Measurements from ENCODE around the gene PTPRM. TPM values are rescaled to one million over a fixed set of nuclear protein-coding genes. Genes with fewer than 3 reads are reported as not detected.

PTPRM gene
- total and polyA plus RNA-seq, 2 donors (not counting 3 experiments of a cell fraction or from before 2014, with no cell fraction given): 37.4 to 43.7 TPM

- TF ChIP-seq CTCF (IDR thresholded peaks at IDR 0.05; ENCODE audit: extremely low read depth in 1 of 2, insufficient read depth in 1 of 2, low read depth in 1 of 2, low read length in 2 of 2) (no peak), MYC (IDR thresholded peaks at IDR 0.05; ENCODE audit: low read depth, low read length) (no peak), JUN (IDR thresholded peaks at IDR 0.05; ENCODE audit: borderline replicate concordance, insufficient read depth, insufficient read length, low read depth) (no peak), GATA2 (IDR thresholded peaks at IDR 0.05; ENCODE audit: insufficient read depth, insufficient read length, low read depth, low read length) (no peak), EZH2 (IDR thresholded peaks at IDR 0.05; ENCODE audit: borderline replicate concordance, low read depth, low read length, severe bottlenecking) (no peak), POLR2AphosphoS5 (IDR thresholded peaks at IDR 0.05; ENCODE audit: insufficient read depth, low read depth, low read length) (no peak), POLR2A (IDR thresholded peaks at IDR 0.05; ENCODE audit: low read depth, low read length) (no peak), MAX (IDR thresholded peaks at IDR 0.05; ENCODE audit: insufficient read depth, insufficient read length) (no peak), FOS (IDR thresholded peaks at IDR 0.05; ENCODE audit: borderline replicate concordance, insufficient read depth, low read length) (no peak)
- Histone ChIP-seq H3K27ac (ENCODE audit: insufficient read depth, low read depth, low read length) (no peak overlapping the region), H4K20me1 (replicated peaks; ENCODE audit: control insufficient read depth, extremely low read depth, insufficient read depth, low read length) (no peaks in the 10 kb centered on the region), H3K4me3 (replicated peaks in 1 of 3; ENCODE audit: insufficient read depth in 1 of 3, low read depth in 1 of 3, low read length in 3 of 3) (no peak overlapping the region), H2AFZ (ENCODE audit: low read depth, low read length) (no peak overlapping the region), H3K4me2 (ENCODE audit: insufficient read depth, low read length) (no peak overlapping the region), H3K4me1 (ENCODE audit: control insufficient read depth, extremely low read depth, insufficient read depth, low read length) (no peaks in the 10 kb centered on the region), H3K79me2 (ENCODE audit: control insufficient read depth, insufficient read depth, low read length) (no peaks in the 10 kb centered on the region), H3K9me1 (replicated peaks; ENCODE audit: control insufficient read depth, extremely low read depth, insufficient read depth, low read length) (no peaks in the 10 kb centered on the region), H3K9ac (replicated peaks; ENCODE audit: extremely low read depth, insufficient read depth, low read length) (no peak overlapping the region), H3K36me3 (ENCODE audit: control insufficient read depth in 2 of 2, extremely low read depth in 1 of 2, insufficient read depth in 2 of 2, low read length in 2 of 2) (no peaks in the 10 kb centered on the region), H3K27me3 (ENCODE audit: control insufficient read depth in 2 of 2, insufficient read depth in 2 of 2, low read length in 2 of 2) (no peaks in the 10 kb centered on the region), H3K9me3 (replicated peaks; ENCODE audit: control insufficient read depth, insufficient read depth, low read length) (peaks cover 2% of the 10 kb centered on the region)
- dilution Hi-C loops (cut with MboI; ENCODE audit: extremely low pct_ligation_motif_present, low sequenced_read_pairs): no loop called here
- BruUV-seq (replicated peaks): no TSS peak
- ChIA-PET POLR2A (no interaction called here), CTCF (no interaction called here)
- intact Hi-C loops (cut with micrococcal nuclease): no loop called here
- no peak for DNase-seq (ENCODE audit: low read depth, low spot score)
- FAIRE-seq: no peak
Measured at GRCh38 chr18:7815787-7816186, 248.7 kb downstream of the PTPRM start.

Data from endothelial cell of umbilical vein (primary cell).